H9 (cell line): ENCODE measurements around the gene GYS1. TPM values are rescaled to one million over a fixed set of nuclear protein-coding genes. Genes with fewer than 3 reads are reported as not detected.
"Not testable (repeated sequence)": the region's sequence is repeated elsewhere in the genome, so short reads cannot be mapped to it uniquely, and the experiment has no call there.

Experiments used
- DNase-seq: peaks from one replicate; pipeline ENCODE4 v3.0.0-alpha.2; 2017
- H2AFZ ChIP-seq: one replicate; pipeline ENCODE4 v1.6.1; 2013; ENCODE audit warnings: mild to moderate bottlenecking, low read length, control low read depth, moderate library complexity
- H2AK5ac ChIP-seq: 2 replicates; pipeline ENCODE4 v1.6.1; 2013; ENCODE audit warnings: low read length, control low read depth, mixed read lengths; ENCODE audit not compliant: insufficient read length
- H2BK120ac ChIP-seq: one replicate; pipeline ENCODE4 v1.6.1; 2013; ENCODE audit warnings: low read depth, mild to moderate bottlenecking, low read length, control low read depth, inconsistent platforms; ENCODE audit not compliant: poor library complexity, severe bottlenecking
- H2BK12ac ChIP-seq: 2 replicates; pipeline ENCODE4 v1.6.1; 2013; ENCODE audit warnings: low read length, control low read depth, mixed read lengths, low read depth; ENCODE audit not compliant: insufficient read length
- H2BK15ac ChIP-seq: 2 replicates; pipeline ENCODE4 v1.6.1; 2013; ENCODE audit warnings: low read depth, low read length, control low read depth
- H2BK20ac ChIP-seq: one replicate; pipeline ENCODE4 v1.6.1; 2013; ENCODE audit warnings: low read depth, mild to moderate bottlenecking, low read length, control low read depth, inconsistent platforms; ENCODE audit not compliant: poor library complexity, severe bottlenecking
- H2BK5ac ChIP-seq: 2 replicates; pipeline ENCODE4 v1.6.1; 2013; ENCODE audit warnings: low read length, control low read depth, mixed read lengths; ENCODE audit not compliant: insufficient read length
- H3K14ac ChIP-seq: 2 replicates; pipeline ENCODE4 v1.6.1; 2013; ENCODE audit warnings: low read length, control low read depth; ENCODE audit not compliant: insufficient read depth
- H3K18ac ChIP-seq: 2 replicates; pipeline ENCODE4 v1.6.1; 2013; ENCODE audit warnings: low read depth, mild to moderate bottlenecking, mixed read lengths, low read length, control low read depth; ENCODE audit not compliant: insufficient read length
- H3K23ac ChIP-seq: 2 replicates; pipeline ENCODE4 v1.6.1; 2013; ENCODE audit warnings: low read length, control low read depth, mixed read lengths, low read depth; ENCODE audit not compliant: insufficient read length
- H3K23me2 ChIP-seq: 2 replicates; pipeline ENCODE4 v1.6.1; 2013; ENCODE audit warnings: low read depth, mild to moderate bottlenecking, mixed read lengths, low read length, control low read depth; ENCODE audit not compliant: insufficient read length, poor library complexity, severe bottlenecking
- H3K27ac ChIP-seq: 2 replicates; pipeline ENCODE4 v1.5.1; 2013; ENCODE audit warnings: low read length, control low read depth, mixed read lengths, low read depth; ENCODE audit not compliant: insufficient read length
- H3K27me3 ChIP-seq: 2 replicates; pipeline ENCODE4 v1.6.1; 2013; ENCODE audit warnings: low read length, control low read depth, inconsistent platforms; ENCODE audit not compliant: insufficient read depth
- H3K4ac ChIP-seq: 2 replicates; pipeline ENCODE4 v1.6.1; 2013; ENCODE audit warnings: low read depth, mild to moderate bottlenecking, control low read depth, inconsistent platforms, low read length, moderate library complexity
- H3K4me1 ChIP-seq: 2 replicates; pipeline ENCODE4 v1.6.1; 2013; ENCODE audit warnings: low read length, control low read depth, inconsistent platforms; ENCODE audit not compliant: insufficient read depth
- H3K4me2 ChIP-seq: 2 replicates; pipeline ENCODE4 v1.6.1; 2013; ENCODE audit warnings: low read length, control low read depth, mixed read lengths; ENCODE audit not compliant: insufficient read length, insufficient read depth
- H3K56ac ChIP-seq: 2 replicates; pipeline ENCODE4 v1.6.1; 2013; ENCODE audit warnings: low read depth, mild to moderate bottlenecking, mixed read lengths, low read length, control low read depth; ENCODE audit not compliant: insufficient read length
- H3K79me1 ChIP-seq: 2 replicates; pipeline ENCODE4 v1.6.1; 2013; ENCODE audit warnings: low read depth, mild to moderate bottlenecking, moderate library complexity, low read length, control low read depth, inconsistent platforms; ENCODE audit not compliant: insufficient read depth, poor library complexity, severe bottlenecking
- H3K79me2 ChIP-seq: 2 replicates; pipeline ENCODE4 v1.6.1; 2013; ENCODE audit warnings: low read length, control low read depth, inconsistent platforms; ENCODE audit not compliant: insufficient read depth
- H3K9ac ChIP-seq: 2 replicates; pipeline ENCODE4 v1.6.1; 2013; ENCODE audit warnings: low read length, control low read depth, mixed read lengths; ENCODE audit not compliant: insufficient read length; ENCODE audit errors: extremely low read depth
- H3K9me3 ChIP-seq: one replicate; pipeline ENCODE4 v1.6.1; 2013; ENCODE audit warnings: low read depth, low read length, inconsistent platforms; ENCODE audit not compliant: control insufficient read depth
- H3T11ph ChIP-seq: one replicate; pipeline ENCODE4 v1.6.1; 2013; ENCODE audit warnings: mild to moderate bottlenecking, low read length, control low read depth, inconsistent platforms
- H4K20me1 ChIP-seq: one replicate; pipeline ENCODE4 v1.6.1; 2013; ENCODE audit not compliant: control insufficient read depth, insufficient read length, insufficient read depth
- H4K5ac ChIP-seq: 2 replicates; pipeline ENCODE4 v1.6.1; 2013; ENCODE audit warnings: low read depth, mild to moderate bottlenecking, mixed read lengths, low read length, control low read depth; ENCODE audit not compliant: insufficient read length
- H4K8ac ChIP-seq: replicated peaks from 2 replicates; pipeline ENCODE4 v1.6.1; 2013; ENCODE audit warnings: low read length, control low read depth, mixed read lengths, low read depth; ENCODE audit not compliant: insufficient read length
- H4K91ac ChIP-seq: 2 replicates; pipeline ENCODE4 v1.6.1; 2013; ENCODE audit warnings: low read depth, mild to moderate bottlenecking, moderate library complexity, mixed read lengths, low read length, control low read depth; ENCODE audit not compliant: insufficient read length
- H3K27ac Mint-ChIP-seq, 3 experiments: 2 replicates in 2 of 3; 3 replicates in 1 of 3; pipeline ENCODE4 v1.8.0; 2020 to 2021; ENCODE audit warnings: mixed read lengths in 3 of 3, mild to moderate bottlenecking in 1 of 3, moderate library complexity in 1 of 3
- H3K27me3 Mint-ChIP-seq: 2 replicates; pipeline ENCODE4 v1.8.0; 2021; ENCODE audit warnings: low read depth, mild to moderate bottlenecking, moderate library complexity, mixed read lengths
- H3K36me3 Mint-ChIP-seq, 3 experiments: 2 replicates in 2 of 3; 3 replicates in 1 of 3; pipeline ENCODE4 v1.8.0; 2020 to 2021; ENCODE audit warnings: low read depth in 3 of 3, mixed read lengths in 3 of 3; ENCODE audit not compliant: insufficient read depth in 1 of 3
- H3K4me1 Mint-ChIP-seq, 2 experiments: 2 replicates each; pipeline ENCODE4 v1.8.0; 2020; ENCODE audit warnings: mixed read lengths in 2 of 2
- H3K4me3 Mint-ChIP-seq, 2 experiments: 2 replicates in 1 of 2; 3 replicates in 1 of 2; pipeline ENCODE4 v1.8.0; 2020 to 2021; ENCODE audit warnings: mild to moderate bottlenecking in 2 of 2, mixed read lengths in 2 of 2, moderate library complexity in 1 of 2
- H3K9me3 Mint-ChIP-seq, 2 experiments: 2 replicates in 1 of 2; 3 replicates in 1 of 2; pipeline ENCODE4 v1.8.0; 2020; ENCODE audit warnings: mild to moderate bottlenecking in 2 of 2, mixed read lengths in 2 of 2, moderate library complexity in 1 of 2
- WGBS: extraction: QIAGEN DNeasy Blood & Tissue Kit; methylation state at CpG from one replicate; pipeline ENCODE4 v1.1.7; 2013; ENCODE audit warnings: missing lambda C conversion rate, low lambda C conversion rate, mixed read lengths; ENCODE audit not compliant: insufficient read length; ENCODE audit errors: extremely low coverage; 5-methylcytosine and 5-hydroxymethylcytosine counted together
- total RNA-seq: library from RNA; stranded (reverse); gene quantifications from 2 replicates; pipeline ENCODE4 v1.2.1, GENCODE V29; 2021
- TF ChIP-seq, protein P1 (sequence below): fragments of 200-600 bp; sonication (generic); conservative IDR thresholded peaks from 3 replicates; pipeline ENCODE4 v1.8.0; 2021; ENCODE audit warnings: antibody characterized with exemption, mild to moderate bottlenecking

Gene GYS1
- total RNA-seq, 1 experiment from 2014 or later, result 44.3 TPM

DNA sequence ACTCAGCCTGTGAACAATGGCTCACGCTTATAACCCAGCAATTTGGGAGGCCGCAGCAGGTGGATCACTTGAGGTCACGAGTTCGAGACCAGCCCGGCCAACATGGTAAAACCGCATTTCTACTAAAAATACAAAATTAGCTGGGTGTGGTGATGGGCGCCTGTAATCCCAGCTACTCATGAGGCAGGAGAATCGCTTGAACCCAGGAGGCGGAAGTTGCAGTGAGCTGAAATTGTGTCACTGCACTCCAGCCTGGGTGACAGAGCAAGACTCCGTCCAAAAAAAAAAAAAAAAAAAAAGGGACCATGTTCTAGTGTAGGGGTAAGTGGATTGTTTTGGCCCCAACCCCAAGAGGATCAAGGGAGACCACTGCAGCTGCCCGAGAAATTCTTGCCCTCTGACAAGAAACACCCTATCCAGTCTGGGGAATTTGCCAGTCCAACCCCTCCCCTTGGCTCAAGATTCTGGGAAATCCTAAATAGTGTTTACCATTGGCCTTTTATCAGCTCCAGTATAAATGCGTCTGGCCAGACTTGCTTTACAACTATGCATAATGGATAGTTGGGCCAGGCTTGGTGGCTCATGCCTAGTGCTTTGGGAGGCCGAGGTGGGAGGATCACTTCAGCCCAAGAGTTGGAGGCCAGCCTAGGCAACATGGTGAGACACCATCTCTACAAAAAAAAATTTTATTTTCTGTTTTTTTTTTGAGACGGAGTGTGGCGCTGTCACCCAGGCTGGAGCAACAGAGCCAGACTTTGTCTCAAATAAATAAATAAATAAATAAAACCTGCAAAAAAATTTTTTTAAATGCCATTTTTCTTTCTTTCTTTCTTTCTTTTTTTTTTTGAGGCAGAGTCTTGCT, 64.7 kb downstream of the GYS1 start:
- H3K79me2 ChIP-seq, result no peaks in the 10 kb centered on the region
- no peak overlapping the region for H4K91ac ChIP-seq
- TF ChIP-seq, protein P1, sequence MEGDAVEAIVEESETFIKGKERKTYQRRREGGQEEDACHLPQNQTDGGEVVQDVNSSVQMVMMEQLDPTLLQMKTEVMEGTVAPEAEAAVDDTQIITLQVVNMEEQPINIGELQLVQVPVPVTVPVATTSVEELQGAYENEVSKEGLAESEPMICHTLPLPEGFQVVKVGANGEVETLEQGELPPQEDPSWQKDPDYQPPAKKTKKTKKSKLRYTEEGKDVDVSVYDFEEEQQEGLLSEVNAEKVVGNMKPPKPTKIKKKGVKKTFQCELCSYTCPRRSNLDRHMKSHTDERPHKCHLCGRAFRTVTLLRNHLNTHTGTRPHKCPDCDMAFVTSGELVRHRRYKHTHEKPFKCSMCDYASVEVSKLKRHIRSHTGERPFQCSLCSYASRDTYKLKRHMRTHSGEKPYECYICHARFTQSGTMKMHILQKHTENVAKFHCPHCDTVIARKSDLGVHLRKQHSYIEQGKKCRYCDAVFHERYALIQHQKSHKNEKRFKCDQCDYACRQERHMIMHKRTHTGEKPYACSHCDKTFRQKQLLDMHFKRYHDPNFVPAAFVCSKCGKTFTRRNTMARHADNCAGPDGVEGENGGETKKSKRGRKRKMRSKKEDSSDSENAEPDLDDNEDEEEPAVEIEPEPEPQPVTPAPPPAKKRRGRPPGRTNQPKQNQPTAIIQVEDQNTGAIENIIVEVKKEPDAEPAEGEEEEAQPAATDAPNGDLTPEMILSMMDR, result no peak
- H3K4me3 Mint-ChIP-seq, result no peak overlapping the region
- no peak overlapping the region for H3K14ac ChIP-seq
- H3K23ac ChIP-seq, result no peak overlapping the region
- no peak overlapping the region for H2BK5ac ChIP-seq
- peaks cover 4% of the 10 kb centered on the region for H3K23me2 ChIP-seq
- no peak overlapping the region for H2AK5ac ChIP-seq
- H3K27me3 ChIP-seq, result no peaks in the 10 kb centered on the region
- H2AFZ ChIP-seq, result no peak overlapping the region
- no peak overlapping the region for H2BK20ac ChIP-seq
- no peaks in the 10 kb centered on the region for H3K9me3 Mint-ChIP-seq
- H3K27me3 Mint-ChIP-seq, result peaks cover 21% of the 10 kb centered on the region
- no peak overlapping the region for H2BK15ac ChIP-seq
- no peaks in the 10 kb centered on the region for H4K20me1 ChIP-seq
- H2BK12ac ChIP-seq, result no peak overlapping the region
- no peak for DNase-seq
- no peak overlapping the region for H3K27ac Mint-ChIP-seq
- no peak overlapping the region for H2BK120ac ChIP-seq
- H3K4ac ChIP-seq, result no peak overlapping the region
- H3K36me3 Mint-ChIP-seq, result peaks cover 0 to 6% (median 2%) of the 10 kb centered on the region in 3 experiments; a peak in 3 of 7 replicates
- no peak overlapping the region for H3T11ph ChIP-seq
- no peaks in the 10 kb centered on the region for H3K79me1 ChIP-seq
- H3K18ac ChIP-seq, result no peak overlapping the region
- no peaks in the 10 kb centered on the region for H3K4me1 ChIP-seq
- H4K8ac ChIP-seq, result no peak overlapping the region
- no peaks in the 10 kb centered on the region for H3K9me3 ChIP-seq
- peaks cover 6 to 7% of the 10 kb centered on the region in 2 experiments for H3K4me1 Mint-ChIP-seq
- no peak overlapping the region for H3K9ac ChIP-seq
- WGBS, result no CpG with 5 or more reads among the region's 15 CpGs
- no peak overlapping the region for H3K56ac ChIP-seq
- no peak overlapping the region for H4K5ac ChIP-seq
- no peak overlapping the region for H3K4me2 ChIP-seq
- H3K27ac ChIP-seq, result no peak overlapping the region

DNA sequence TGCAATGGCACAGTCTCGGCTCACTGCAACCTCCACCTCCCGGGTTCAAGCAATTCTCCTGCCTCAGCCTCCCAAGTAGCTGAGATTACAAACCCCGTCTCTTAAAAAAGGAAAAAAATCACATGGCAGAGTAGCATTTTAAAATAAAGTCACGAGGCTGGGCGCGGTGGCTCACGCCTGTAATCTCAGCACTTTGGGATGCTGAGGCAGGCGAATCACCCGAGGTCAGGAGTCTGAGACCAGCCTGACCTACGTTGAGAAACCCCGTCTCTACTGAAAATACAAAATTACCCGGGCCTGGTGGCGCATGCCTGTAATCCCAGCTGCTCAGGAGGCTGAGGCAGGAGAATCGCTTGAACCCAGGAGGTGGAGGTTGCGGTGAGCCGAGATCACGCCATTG, 65.4 kb downstream of the GYS1 start:
- no CpG with 5 or more reads among the region's 17 CpGs for WGBS
- H3K27ac Mint-ChIP-seq, H3K4me2 ChIP-seq, H2AFZ ChIP-seq, H3T11ph ChIP-seq, H3K79me1 ChIP-seq, H3K4ac ChIP-seq, H2BK5ac ChIP-seq, H3K14ac ChIP-seq, H3K4me1 ChIP-seq, H3K56ac ChIP-seq, H3K9ac ChIP-seq, H3K27me3 ChIP-seq, H3K23me2 ChIP-seq, H3K18ac ChIP-seq, H3K4me1 Mint-ChIP-seq, H3K27ac ChIP-seq, H4K5ac ChIP-seq, H4K8ac ChIP-seq, H2AK5ac ChIP-seq, DNase-seq, H4K20me1 ChIP-seq, H4K91ac ChIP-seq, H3K23ac ChIP-seq, H2BK12ac ChIP-seq, H2BK15ac ChIP-seq, H3K79me2 ChIP-seq, H2BK120ac ChIP-seq, H2BK20ac ChIP-seq, H3K9me3 ChIP-seq, H3K4me3 Mint-ChIP-seq, H3K9me3 Mint-ChIP-seq: not testable (repeated sequence)
- Mint-ChIP-seq H3K36me3 (peaks cover 5 to 13% (median 6%) of the 10 kb centered on the region in 3 experiments), H3K27me3 (peaks cover 15% of the 10 kb centered on the region)
